SK-N-SH (cell line): ENCODE results near the gene KMO.

Experiments
- EP300 ChIP-seq, 2 experiments: IDR thresholded peaks; 2 replicates each; pipeline versions ENCODE4 v1.4.0 to v1.6.1; 2012; ENCODE audit warnings: borderline replicate concordance in 1 of 2, low read depth in 1 of 2, low read length in 1 of 2
- EZH2phosphoT487 ChIP-seq: fragments of 200-600 bp; sonication (generic); IDR thresholded peaks from 2 replicates; pipeline ENCODE4 v1.6.1; 2017; ENCODE audit warnings: low read depth, mixed run types, mild to moderate bottlenecking, antibody characterized with exemption, moderate library complexity, borderline replicate concordance
- TF ChIP-seq, protein P1 (sequence below): fragments of 200-600 bp; sonication (generic); IDR thresholded peaks from 2 replicates; pipeline ENCODE4 v1.6.1; 2017; ENCODE audit warnings: antibody characterized with exemption, mild to moderate bottlenecking, moderate library complexity
- TF ChIP-seq, protein P2 (sequence below): IDR thresholded peaks from 2 replicates; pipeline ENCODE4 v1.6.1; 2012; ENCODE audit warnings: mild to moderate bottlenecking, low read depth, low read length, moderate library complexity
- TF ChIP-seq, protein P3 (sequence below): IDR thresholded peaks from 2 replicates; pipeline ENCODE4 v1.4.0; 2012; ENCODE audit warnings: low read depth

DNA sequence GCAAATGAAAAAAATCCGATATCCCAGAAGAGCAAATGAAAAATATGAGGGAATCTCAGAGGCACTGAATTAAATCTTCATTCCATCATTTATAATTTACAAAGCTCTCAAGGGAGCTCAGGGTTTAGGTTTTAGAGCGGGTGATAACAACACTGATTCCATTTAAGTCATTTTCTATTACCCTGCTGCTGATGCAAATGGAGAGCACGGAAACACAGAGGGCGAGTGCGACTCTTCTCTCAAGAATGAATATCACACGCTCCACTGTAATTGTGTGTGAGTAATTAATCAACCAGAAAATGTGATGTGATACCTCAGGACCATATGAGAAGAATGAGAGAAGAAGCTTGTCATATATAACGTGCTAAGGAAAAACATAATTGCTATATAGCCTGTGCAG is 85.2 kb downstream of the KMO start:
- TF ChIP-seq, protein P1, sequence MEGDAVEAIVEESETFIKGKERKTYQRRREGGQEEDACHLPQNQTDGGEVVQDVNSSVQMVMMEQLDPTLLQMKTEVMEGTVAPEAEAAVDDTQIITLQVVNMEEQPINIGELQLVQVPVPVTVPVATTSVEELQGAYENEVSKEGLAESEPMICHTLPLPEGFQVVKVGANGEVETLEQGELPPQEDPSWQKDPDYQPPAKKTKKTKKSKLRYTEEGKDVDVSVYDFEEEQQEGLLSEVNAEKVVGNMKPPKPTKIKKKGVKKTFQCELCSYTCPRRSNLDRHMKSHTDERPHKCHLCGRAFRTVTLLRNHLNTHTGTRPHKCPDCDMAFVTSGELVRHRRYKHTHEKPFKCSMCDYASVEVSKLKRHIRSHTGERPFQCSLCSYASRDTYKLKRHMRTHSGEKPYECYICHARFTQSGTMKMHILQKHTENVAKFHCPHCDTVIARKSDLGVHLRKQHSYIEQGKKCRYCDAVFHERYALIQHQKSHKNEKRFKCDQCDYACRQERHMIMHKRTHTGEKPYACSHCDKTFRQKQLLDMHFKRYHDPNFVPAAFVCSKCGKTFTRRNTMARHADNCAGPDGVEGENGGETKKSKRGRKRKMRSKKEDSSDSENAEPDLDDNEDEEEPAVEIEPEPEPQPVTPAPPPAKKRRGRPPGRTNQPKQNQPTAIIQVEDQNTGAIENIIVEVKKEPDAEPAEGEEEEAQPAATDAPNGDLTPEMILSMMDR, result no peak
- no peak for TF ChIP-seq EP300 (IDR thresholded peaks at IDR 0.05; ENCODE audit: borderline replicate concordance in 1 of 2, low read depth in 1 of 2, low read length in 1 of 2)
- TF ChIP-seq, protein P2, sequence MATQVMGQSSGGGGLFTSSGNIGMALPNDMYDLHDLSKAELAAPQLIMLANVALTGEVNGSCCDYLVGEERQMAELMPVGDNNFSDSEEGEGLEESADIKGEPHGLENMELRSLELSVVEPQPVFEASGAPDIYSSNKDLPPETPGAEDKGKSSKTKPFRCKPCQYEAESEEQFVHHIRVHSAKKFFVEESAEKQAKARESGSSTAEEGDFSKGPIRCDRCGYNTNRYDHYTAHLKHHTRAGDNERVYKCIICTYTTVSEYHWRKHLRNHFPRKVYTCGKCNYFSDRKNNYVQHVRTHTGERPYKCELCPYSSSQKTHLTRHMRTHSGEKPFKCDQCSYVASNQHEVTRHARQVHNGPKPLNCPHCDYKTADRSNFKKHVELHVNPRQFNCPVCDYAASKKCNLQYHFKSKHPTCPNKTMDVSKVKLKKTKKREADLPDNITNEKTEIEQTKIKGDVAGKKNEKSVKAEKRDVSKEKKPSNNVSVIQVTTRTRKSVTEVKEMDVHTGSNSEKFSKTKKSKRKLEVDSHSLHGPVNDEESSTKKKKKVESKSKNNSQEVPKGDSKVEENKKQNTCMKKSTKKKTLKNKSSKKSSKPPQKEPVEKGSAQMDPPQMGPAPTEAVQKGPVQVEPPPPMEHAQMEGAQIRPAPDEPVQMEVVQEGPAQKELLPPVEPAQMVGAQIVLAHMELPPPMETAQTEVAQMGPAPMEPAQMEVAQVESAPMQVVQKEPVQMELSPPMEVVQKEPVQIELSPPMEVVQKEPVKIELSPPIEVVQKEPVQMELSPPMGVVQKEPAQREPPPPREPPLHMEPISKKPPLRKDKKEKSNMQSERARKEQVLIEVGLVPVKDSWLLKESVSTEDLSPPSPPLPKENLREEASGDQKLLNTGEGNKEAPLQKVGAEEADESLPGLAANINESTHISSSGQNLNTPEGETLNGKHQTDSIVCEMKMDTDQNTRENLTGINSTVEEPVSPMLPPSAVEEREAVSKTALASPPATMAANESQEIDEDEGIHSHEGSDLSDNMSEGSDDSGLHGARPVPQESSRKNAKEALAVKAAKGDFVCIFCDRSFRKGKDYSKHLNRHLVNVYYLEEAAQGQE, result no peak
- no peak for TF ChIP-seq EZH2phosphoT487
- TF ChIP-seq, protein P3, sequence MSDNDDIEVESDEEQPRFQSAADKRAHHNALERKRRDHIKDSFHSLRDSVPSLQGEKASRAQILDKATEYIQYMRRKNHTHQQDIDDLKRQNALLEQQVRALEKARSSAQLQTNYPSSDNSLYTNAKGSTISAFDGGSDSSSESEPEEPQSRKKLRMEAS, result no peak
